Measurements from ENCODE around the gene SIX3. TPM values are rescaled to one million over a fixed set of nuclear protein-coding genes. Genes with fewer than 3 reads are reported as not detected.

The SIX3 gene
- total RNA-seq, 2 donors from 2014 or later: not detected

DNA sequence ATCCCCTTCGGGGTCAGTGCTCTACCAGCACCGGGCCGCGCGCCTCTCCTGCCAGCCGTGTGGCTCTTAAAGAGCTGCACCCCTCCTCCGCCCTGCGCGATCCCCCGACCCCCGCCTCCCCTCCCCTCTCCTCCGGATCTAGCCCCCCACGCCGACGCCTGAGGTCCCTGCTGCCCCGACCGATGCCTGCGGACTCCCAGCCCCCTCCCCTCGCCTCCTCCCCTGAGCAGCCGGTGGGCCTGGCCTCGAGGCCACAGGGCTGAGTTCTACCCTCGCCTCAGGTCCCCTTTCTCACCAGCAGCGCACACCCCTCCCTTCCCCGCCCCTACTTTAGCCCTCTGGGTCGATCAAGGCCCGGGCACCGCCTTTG, 5.8 kb upstream of the SIX3 start:
- peaks cover 37 to 64% of the 10 kb centered on the region in 2 donors for H3K27me3 ChIP-seq
- H3K4me3 ChIP-seq: no peak overlapping the region
- H3K27ac ChIP-seq: no peak overlapping the region
- TF ChIP-seq, protein P1, sequence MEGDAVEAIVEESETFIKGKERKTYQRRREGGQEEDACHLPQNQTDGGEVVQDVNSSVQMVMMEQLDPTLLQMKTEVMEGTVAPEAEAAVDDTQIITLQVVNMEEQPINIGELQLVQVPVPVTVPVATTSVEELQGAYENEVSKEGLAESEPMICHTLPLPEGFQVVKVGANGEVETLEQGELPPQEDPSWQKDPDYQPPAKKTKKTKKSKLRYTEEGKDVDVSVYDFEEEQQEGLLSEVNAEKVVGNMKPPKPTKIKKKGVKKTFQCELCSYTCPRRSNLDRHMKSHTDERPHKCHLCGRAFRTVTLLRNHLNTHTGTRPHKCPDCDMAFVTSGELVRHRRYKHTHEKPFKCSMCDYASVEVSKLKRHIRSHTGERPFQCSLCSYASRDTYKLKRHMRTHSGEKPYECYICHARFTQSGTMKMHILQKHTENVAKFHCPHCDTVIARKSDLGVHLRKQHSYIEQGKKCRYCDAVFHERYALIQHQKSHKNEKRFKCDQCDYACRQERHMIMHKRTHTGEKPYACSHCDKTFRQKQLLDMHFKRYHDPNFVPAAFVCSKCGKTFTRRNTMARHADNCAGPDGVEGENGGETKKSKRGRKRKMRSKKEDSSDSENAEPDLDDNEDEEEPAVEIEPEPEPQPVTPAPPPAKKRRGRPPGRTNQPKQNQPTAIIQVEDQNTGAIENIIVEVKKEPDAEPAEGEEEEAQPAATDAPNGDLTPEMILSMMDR (IDR thresholded peaks at IDR 0.05): no peak
- H3K9me3 ChIP-seq: no peaks in the 10 kb centered on the region
- H3K4me1 ChIP-seq: peaks cover 0 to 57% of the 10 kb centered on the region in 2 donors
- no peak for DNase-seq (ENCODE audit: low spot score)
- H3K36me3 ChIP-seq: no peaks in the 10 kb centered on the region

DNA sequence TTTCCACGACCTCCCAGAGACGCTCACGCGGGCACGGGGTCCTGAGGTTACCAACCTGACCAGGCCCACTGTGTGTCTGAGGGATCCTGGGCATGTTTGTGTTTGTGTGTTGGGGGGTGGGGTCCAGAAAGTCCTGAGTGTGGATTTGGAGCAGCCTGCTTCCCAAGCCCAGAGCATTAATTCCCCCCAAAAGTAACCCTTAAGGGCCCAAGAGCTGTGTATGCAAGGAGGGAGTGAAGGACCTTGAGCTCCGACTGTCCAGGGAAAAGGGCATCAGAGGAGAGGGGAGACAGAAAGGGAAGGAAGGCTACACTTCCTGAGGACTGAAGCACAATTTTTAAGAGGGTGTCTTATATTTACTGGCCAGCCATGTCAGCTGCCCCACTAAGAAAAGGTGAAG, 5.2 kb upstream of the SIX3 start:
- peaks cover 0 to 62% of the 10 kb centered on the region in 2 donors for H3K4me1 ChIP-seq
- H3K27me3 ChIP-seq: peaks cover 43 to 64% of the 10 kb centered on the region in 2 donors

DNA sequence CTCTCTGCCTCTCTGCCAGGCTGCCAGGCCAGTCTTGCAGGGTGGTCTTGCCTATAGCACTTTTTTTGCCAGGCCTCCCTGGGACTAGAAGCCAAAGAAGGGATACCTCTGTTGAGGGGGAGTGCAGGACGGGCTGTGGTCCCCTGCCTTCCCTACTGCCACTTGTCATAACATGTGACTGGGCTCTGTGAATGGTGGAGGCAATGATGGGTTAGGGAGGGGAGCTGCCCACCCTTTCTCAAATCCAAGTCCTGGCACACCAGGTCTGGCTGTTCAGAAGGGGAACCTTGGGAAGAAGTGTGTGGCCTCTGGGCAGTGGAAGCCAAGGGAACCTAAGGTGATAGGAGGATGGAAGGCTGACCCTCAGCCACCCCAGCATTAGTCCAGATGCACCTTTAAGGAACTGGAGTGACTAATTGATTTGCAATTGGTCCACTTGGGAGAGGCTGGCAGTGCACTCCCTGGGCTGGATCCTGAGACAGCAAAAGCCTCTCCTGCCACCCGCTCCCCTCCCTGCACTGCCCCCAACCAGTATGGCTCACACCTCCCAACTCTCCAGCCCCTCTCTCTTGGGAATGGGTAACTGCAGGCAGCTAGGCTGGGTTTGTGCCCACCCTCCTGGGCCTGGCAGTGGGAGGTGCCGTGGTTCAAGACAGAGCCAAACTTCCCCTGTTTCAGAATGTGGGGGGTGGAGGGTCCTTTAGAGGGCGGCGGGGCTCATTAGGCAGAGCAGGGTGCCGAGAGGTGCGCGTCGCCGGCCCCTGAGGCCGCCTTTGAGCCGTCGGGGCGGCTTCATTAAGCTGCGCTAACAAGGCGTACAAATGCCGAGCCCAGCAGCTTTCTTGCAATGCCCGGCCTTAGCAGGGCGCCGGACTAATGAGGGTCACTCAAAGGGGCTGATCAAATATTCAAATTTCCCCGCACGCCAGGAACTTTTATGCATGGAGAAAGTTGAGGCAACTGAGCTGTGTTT, 4.5 kb upstream of the SIX3 start:
- no peak overlapping the region for H3K27ac ChIP-seq
- peaks cover 0 to 69% of the 10 kb centered on the region in 2 donors for H3K4me1 ChIP-seq
- H3K9me3 ChIP-seq: no peaks in the 10 kb centered on the region
- TF ChIP-seq, protein P1 (IDR thresholded peaks at IDR 0.05): no peak
- no peaks in the 10 kb centered on the region for H3K36me3 ChIP-seq
- H3K27me3 ChIP-seq: peaks cover 43 to 66% of the 10 kb centered on the region in 2 donors
- peak overlapping the region in 1 of 2 donors; percentile 5 for H3K4me3 ChIP-seq
- no peak for DNase-seq (ENCODE audit: low spot score)

More for the DNA sequence above, 5.2 kb upstream of the SIX3 start:
- DNase-seq (ENCODE audit: low spot score): no peak
- no peaks in the 10 kb centered on the region for H3K36me3 ChIP-seq
- TF ChIP-seq, protein P1 (IDR thresholded peaks at IDR 0.05): no peak
- H3K9me3 ChIP-seq: no peaks in the 10 kb centered on the region
- no peak overlapping the region for H3K27ac ChIP-seq
- H3K4me3 ChIP-seq: no peak overlapping the region

DNA sequence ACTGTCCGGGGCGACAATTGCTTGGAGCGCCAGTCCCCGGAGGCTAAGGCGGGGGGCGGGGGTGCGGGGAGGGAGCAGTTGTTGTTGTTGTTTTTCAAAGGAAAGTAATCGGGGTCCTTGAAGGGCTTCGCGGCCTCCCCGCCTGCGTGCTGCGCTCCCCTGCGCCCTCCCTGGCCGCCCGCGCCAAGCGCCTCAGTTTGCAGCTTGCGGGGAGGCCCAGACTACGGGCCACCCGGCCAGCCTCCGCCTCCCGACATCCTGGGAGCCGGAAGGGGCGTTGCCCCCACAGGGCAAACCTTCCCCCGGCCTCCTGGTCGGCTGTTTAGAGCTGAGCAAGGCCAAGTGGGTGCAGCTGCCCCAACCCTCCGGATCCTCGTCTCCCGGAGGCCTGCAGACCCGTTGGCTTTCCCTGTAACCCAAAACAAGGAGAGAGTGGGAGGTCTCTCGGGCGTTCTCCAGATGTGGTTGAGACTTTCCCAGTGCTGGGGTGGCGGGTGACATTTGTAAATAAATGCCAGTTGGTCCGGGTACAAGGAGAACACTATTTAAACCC, 3.7 kb upstream of the SIX3 start:
- no peaks in the 10 kb centered on the region for H3K36me3 ChIP-seq
- DNase-seq (ENCODE audit: low spot score): no peak
- H3K9me3 ChIP-seq: no peaks in the 10 kb centered on the region
- TF ChIP-seq, protein P1 (IDR thresholded peaks at IDR 0.05): no peak
- peaks cover 0 to 71% of the 10 kb centered on the region in 2 donors for H3K4me1 ChIP-seq
- H3K27me3 ChIP-seq: peaks cover 43 to 65% of the 10 kb centered on the region in 2 donors
- H3K4me3 ChIP-seq: peak overlapping the region in 1 of 2 donors; percentile 5
- H3K27ac ChIP-seq: no peak overlapping the region

DNA sequence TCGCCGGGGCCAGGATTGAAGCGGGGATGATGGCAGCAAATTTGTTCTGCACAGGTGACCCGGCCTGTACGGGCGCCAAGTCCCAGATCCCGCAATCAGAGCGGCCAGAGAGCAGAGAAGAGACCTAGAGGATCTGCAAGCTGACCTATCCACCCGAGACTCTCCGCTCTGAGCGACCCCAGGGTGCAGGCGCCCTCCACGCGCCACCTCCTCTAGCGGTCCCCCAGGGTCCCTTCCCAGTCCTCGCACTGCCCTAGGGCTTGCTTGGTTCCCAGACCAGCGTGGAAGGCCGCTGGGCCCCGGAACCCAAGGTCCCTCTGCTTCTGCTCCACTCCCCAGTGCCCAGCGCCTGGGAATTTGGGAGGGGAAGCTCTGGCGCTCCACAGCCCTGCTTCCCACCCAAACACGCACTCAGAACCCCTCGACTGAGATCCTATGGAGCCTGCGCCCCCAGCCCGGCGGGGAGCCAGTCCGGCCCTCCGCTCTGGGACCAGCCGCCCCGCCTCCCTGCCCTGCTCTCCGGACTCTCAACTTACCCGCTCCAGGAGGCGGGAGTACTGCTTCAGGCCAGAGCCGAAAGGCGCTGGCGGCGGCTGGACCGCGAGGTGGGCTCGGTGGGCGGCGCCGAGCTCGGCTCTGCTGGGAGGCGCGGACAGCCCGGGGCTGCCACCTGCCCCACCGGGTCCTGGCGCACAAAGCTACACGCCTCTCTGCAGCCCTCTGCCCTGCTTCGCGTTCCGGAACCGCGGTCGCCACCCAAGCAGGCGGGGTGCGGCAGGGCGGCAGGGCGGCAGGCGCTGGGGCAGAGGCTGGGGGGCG, 3.0 kb upstream of the SIX3 start:
- TF ChIP-seq, protein P1 (IDR thresholded peaks at IDR 0.05): no peak
- Histone ChIP-seq H3K4me3 (peak overlapping the region in 1 of 2 donors; percentile 39), H3K4me1 (peaks cover 0 to 68% of the 10 kb centered on the region in 2 donors), H3K9me3 (no peaks in the 10 kb centered on the region), H3K27me3 (peaks cover 49 to 61% of the 10 kb centered on the region in 2 donors), H3K27ac (no peak overlapping the region), H3K36me3 (no peaks in the 10 kb centered on the region)
- no peak for DNase-seq (ENCODE audit: low spot score)
